IMR-90 (cell line): ENCODE measurements around the gene ZNF574. TPM values are rescaled to one million over a fixed set of nuclear protein-coding genes. Genes with fewer than 3 reads are reported as not detected.

ENCODE experiments used
- ATAC-seq: fragments of 200-7000 bp; cut with Tn5 transposase; 2 replicates; pipeline ENCODE4 v1.9.1; 2020; ENCODE audit warnings: low read depth, mild to moderate bottlenecking, moderate library complexity
- BruUV-seq: library from RNA; stranded (reverse); fragments of 400-500 nt; replicated peaks from 2 replicates; lab custom pipeline; 2021; lab: Mats Ljungman, UMichigan
- CTCF ChIA-PET: fragments of 300-600 bp; formaldehyde crosslinking; extraction: SDS; loops from one replicate; lab custom pipeline; 2021; ENCODE audit warnings: antibody characterized with exemption; lab: Yijun Ruan, JAX
- POLR2A ChIA-PET: fragments of 300-600 bp; sonication (Branson Sonifier 250); formaldehyde crosslinking; loops from one replicate; lab custom pipeline; 2022; ENCODE audit warnings: antibody characterized with exemption; ENCODE audit not compliant: unreplicated experiment; lab: Charles Lee
- DNase-seq: peaks from one replicate; pipeline ENCODE4 v3.0.0; 2013
- H2AFZ ChIP-seq: replicated peaks from 2 replicates; pipeline ENCODE3; 2013; ENCODE audit warnings: low read length, mild to moderate bottlenecking; ENCODE audit not compliant: poor library complexity
- H2AK5ac ChIP-seq: 2 replicates; pipeline ENCODE4 v1.6.1; 2013; ENCODE audit warnings: low read depth, low read length, inconsistent platforms
- H2AK9ac ChIP-seq: replicated peaks from 2 replicates; pipeline ENCODE3; 2013; ENCODE audit warnings: mild to moderate bottlenecking, low read depth, low read length, moderate library complexity; ENCODE audit not compliant: poor library complexity
- H2BK120ac ChIP-seq: 2 replicates; pipeline ENCODE4 v1.6.1; 2013; ENCODE audit warnings: low read depth, low read length, inconsistent platforms
- H2BK15ac ChIP-seq: 3 replicates; pipeline ENCODE4 v1.6.1; 2013; ENCODE audit warnings: low read depth, low read length, inconsistent platforms
- H2BK20ac ChIP-seq: 2 replicates; pipeline ENCODE4 v1.6.1; 2013; ENCODE audit warnings: low read depth, mild to moderate bottlenecking, inconsistent platforms, low read length, moderate library complexity
- H2BK5ac ChIP-seq: 2 replicates; pipeline ENCODE4 v1.6.1; 2013; ENCODE audit warnings: mild to moderate bottlenecking, low read depth, low read length, inconsistent platforms; ENCODE audit not compliant: poor library complexity, severe bottlenecking
- H3K14ac ChIP-seq: replicated peaks from 2 replicates; pipeline ENCODE4 v1.6.1; 2013; ENCODE audit warnings: low read depth, low read length, inconsistent platforms
- H3K18ac ChIP-seq: 2 replicates; pipeline ENCODE4 v1.6.1; 2013; ENCODE audit warnings: low read depth, low read length, control low read depth
- H3K23ac ChIP-seq: 2 replicates; pipeline ENCODE4 v1.6.1; 2013; ENCODE audit warnings: low read depth, low read length, inconsistent platforms
- H3K27ac ChIP-seq: 2 replicates; pipeline ENCODE4 v1.5.1; 2013; ENCODE audit warnings: mild to moderate bottlenecking, control low read depth, low read length; ENCODE audit not compliant: insufficient read depth
- H3K27me3 ChIP-seq: 2 replicates; pipeline ENCODE4 v1.6.1; 2013; ENCODE audit warnings: low read length; ENCODE audit not compliant: control insufficient read depth, insufficient read depth
- H3K36me3 ChIP-seq: 2 replicates; pipeline ENCODE4 v1.6.1; 2013; ENCODE audit warnings: low read length, mixed read lengths; ENCODE audit not compliant: control insufficient read depth, insufficient read depth
- H3K4ac ChIP-seq: 2 replicates; pipeline ENCODE4 v1.6.1; 2013; ENCODE audit warnings: low read depth, low read length, inconsistent platforms
- H3K4me1 ChIP-seq: 2 replicates; pipeline ENCODE4 v1.6.1; 2013; ENCODE audit warnings: low read length, mixed read lengths; ENCODE audit not compliant: control insufficient read depth, insufficient read depth
- H3K4me2 ChIP-seq: 2 replicates; pipeline ENCODE4 v1.6.1; 2013; ENCODE audit warnings: low read depth, mild to moderate bottlenecking, control low read depth, low read length, moderate library complexity
- H3K4me3 ChIP-seq: 2 replicates; pipeline ENCODE4 v1.5.1; 2013; ENCODE audit warnings: low read depth, mild to moderate bottlenecking, control low read depth, low read length, moderate library complexity; ENCODE audit not compliant: insufficient read depth
- H3K56ac ChIP-seq: 2 replicates; pipeline ENCODE4 v1.6.1; 2013; ENCODE audit warnings: low read length, inconsistent platforms; ENCODE audit not compliant: insufficient read depth; ENCODE audit errors: extremely low read depth
- H3K79me1 ChIP-seq, 2 experiments: 2 replicates each; pipeline ENCODE4 v1.6.1; 2013; ENCODE audit warnings: low read length in 2 of 2, inconsistent platforms in 1 of 2, low read depth in 1 of 2
- H3K9ac ChIP-seq: 2 replicates; pipeline ENCODE4 v1.6.1; 2013; ENCODE audit warnings: low read depth, low read length, control low read depth
- H3K9me1 ChIP-seq: 2 replicates; pipeline ENCODE4 v1.6.1; 2013; ENCODE audit warnings: low read length, inconsistent platforms; ENCODE audit not compliant: insufficient read depth
- H3K9me3 ChIP-seq: 2 replicates; pipeline ENCODE4 v1.6.1; 2013; ENCODE audit warnings: low read length; ENCODE audit not compliant: control insufficient read depth, insufficient read depth
- H4K20me1 ChIP-seq: 2 replicates; pipeline ENCODE4 v1.6.1; 2013; ENCODE audit warnings: low read length, inconsistent platforms; ENCODE audit not compliant: insufficient read depth
- H4K5ac ChIP-seq: 2 replicates; pipeline ENCODE4 v1.6.1; 2013; ENCODE audit warnings: mild to moderate bottlenecking, low read depth, low read length, control low read depth
- H4K8ac ChIP-seq, 2 experiments: 2 replicates each; pipeline ENCODE4 v1.6.1; 2013; ENCODE audit warnings: low read depth in 2 of 2, low read length in 2 of 2, control low read depth in 1 of 2, inconsistent platforms in 1 of 2
- H4K91ac ChIP-seq: 2 replicates; pipeline ENCODE4 v1.6.1; 2013; ENCODE audit warnings: low read depth, low read length, inconsistent platforms; ENCODE audit not compliant: insufficient read depth
- BHLHE40 ChIP-seq: fragments of 150-350 bp; IDR thresholded peaks from 2 replicates; pipeline ENCODE4 v1.6.1; 2016; ENCODE audit warnings: mild to moderate bottlenecking, low read depth, low read length
- CEBPB ChIP-seq: IDR thresholded peaks from 2 replicates; pipeline ENCODE4 v1.6.1; 2012; ENCODE audit warnings: low read depth, low read length, improper control_type of control experiment
- CHD1 ChIP-seq: IDR thresholded peaks from 2 replicates; pipeline ENCODE4 v1.6.1; 2012; ENCODE audit warnings: low read depth, low read length, improper control_type of control experiment
- ELK1 ChIP-seq: fragments of 150-350 bp; IDR thresholded peaks from 2 replicates; pipeline ENCODE4 v1.6.1; 2016; ENCODE audit warnings: low read depth, mild to moderate bottlenecking, low read length, moderate library complexity, borderline replicate concordance
- FOS ChIP-seq: fragments of 150-350 bp; IDR thresholded peaks from 2 replicates; pipeline ENCODE4 v1.6.1; 2016; ENCODE audit warnings: low read depth, low read length
- MAFK ChIP-seq: IDR thresholded peaks from 2 replicates; pipeline ENCODE4 v1.6.1; 2012; ENCODE audit warnings: low read depth, low read length, improper control_type of control experiment
- MAZ ChIP-seq: IDR thresholded peaks from 2 replicates; pipeline ENCODE4 v1.6.1; 2012; ENCODE audit warnings: low read depth, mild to moderate bottlenecking, low read length, improper control_type of control experiment, moderate library complexity, borderline replicate concordance
- MXI1 ChIP-seq: IDR thresholded peaks from 2 replicates; pipeline ENCODE4 v1.6.1; 2012; ENCODE audit warnings: low read depth, mild to moderate bottlenecking, low read length, moderate library complexity, borderline replicate concordance
- NFE2L2 ChIP-seq: fragments of 150-350 bp; IDR thresholded peaks from 2 replicates; pipeline ENCODE4 v1.6.1; 2016; ENCODE audit warnings: low read depth, mild to moderate bottlenecking, low read length
- POLR2A ChIP-seq: IDR thresholded peaks from 2 replicates; pipeline ENCODE4 v1.6.1; 2012; ENCODE audit warnings: mild to moderate bottlenecking, low read depth, low read length
- RAD21 ChIP-seq: IDR thresholded peaks from 2 replicates; pipeline ENCODE4 v1.6.1; 2012; ENCODE audit warnings: low read length, improper control_type of control experiment
- RCOR1 ChIP-seq: IDR thresholded peaks from 2 replicates; pipeline ENCODE4 v1.6.1; 2012; ENCODE audit warnings: mild to moderate bottlenecking, low read length, improper control_type of control experiment; ENCODE audit not compliant: insufficient replicate concordance
- RFX5 ChIP-seq: IDR thresholded peaks from 2 replicates; pipeline ENCODE4 v1.8.0; 2012; ENCODE audit warnings: low read depth, mild to moderate bottlenecking, low read length, moderate library complexity
- SMC3 ChIP-seq: fragments of 150-350 bp; IDR thresholded peaks from 2 replicates; pipeline ENCODE4 v1.6.1; 2016; ENCODE audit warnings: low read depth, mild to moderate bottlenecking, antibody characterized with exemption, low read length, moderate library complexity
- WGBS, 2 experiments: methylation state at CpG; one replicate each; pipeline versions ENCODE4 v1.1.5 to v1.1.7; 2013; ENCODE audit warnings: missing lambda C conversion rate in 2 of 2; ENCODE audit not compliant: insufficient read length in 1 of 2; ENCODE audit errors: extremely low coverage in 2 of 2; 5-methylcytosine and 5-hydroxymethylcytosine counted together
- dilution Hi-C: fragments of 300-500 bp; cut with HindIII; formaldehyde crosslinking; loops from one replicate; pipeline ENCODE4 v1.14.3; 2018; ENCODE audit warnings: low sequenced_read_pairs; ENCODE audit not compliant: unreplicated experiment
- in situ Hi-C: fragments of 300-500 bp; cut with MboI; formaldehyde crosslinking; loops from 3 replicates; pipeline ENCODE4 v1.14.3; 2019; ENCODE audit warnings: low sequenced_read_pairs, inconsistent platforms, mixed read lengths
- intact Hi-C: fragments of 100-400 bp; cut with micrococcal nuclease; formaldehyde crosslinking; loops from 2 replicates; pipeline ENCODE4 v1.10.0; 2022
- polyA plus RNA-seq, 3 experiments: library from polyadenylated mRNA; depleted of rRNA; stranded (reverse); fragments of >200 nt; gene quantifications; 2 replicates each; pipeline ENCODE4 v1.2.3, GENCODE V29; 2012; ENCODE audit warnings: low replicate concordance in 1 of 3
- total RNA-seq: library from RNA; depleted of rRNA; stranded (reverse); fragments of >200 nt; gene quantifications from 2 replicates; pipeline ENCODE4 v1.2.3, GENCODE V29; 2012
- TF ChIP-seq, protein P1 (sequence below): fragments of 150-350 bp; IDR thresholded peaks from 2 replicates; pipeline ENCODE4 v1.6.1; 2017; ENCODE audit warnings: mild to moderate bottlenecking, antibody characterized with exemption, low read length, low read depth
- TF ChIP-seq, protein P2 (sequence below): conservative IDR thresholded peaks from 2 replicates; pipeline ENCODE4 v1.5.1; 2012; ENCODE audit warnings: mild to moderate bottlenecking, low read depth, low read length, improper control_type of control experiment

ZNF574 gene
- total and polyA plus RNA-seq, 2 of the 4 experiments (the other 2 are of a cell fraction): 8.1 to 14.1 TPM

DNA sequence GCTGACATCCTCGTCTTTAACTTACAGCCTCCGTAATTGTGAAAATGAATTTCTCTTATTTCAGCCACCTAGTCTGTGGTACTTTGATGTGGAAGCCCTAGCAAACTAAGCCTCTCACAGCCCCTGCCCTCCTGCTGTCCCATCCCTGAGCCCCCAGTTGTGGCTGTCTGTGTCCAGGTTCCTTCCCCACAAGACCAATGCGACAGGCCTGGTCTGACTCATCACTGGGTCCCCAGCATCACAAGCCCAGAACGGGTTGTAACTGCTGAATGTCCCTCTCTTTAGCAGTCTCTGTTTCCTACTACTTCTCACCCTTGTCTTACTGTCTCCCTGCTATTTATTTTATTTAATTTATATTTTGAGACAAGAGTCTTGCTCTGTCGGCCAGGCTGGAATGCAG, 50.6 kb downstream of the ZNF574 start:
- H3K27ac ChIP-seq: no peak overlapping the region
- H2BK15ac ChIP-seq: no peak overlapping the region
- peaks cover 16% of the 10 kb centered on the region for H3K4me1 ChIP-seq
- intact Hi-C loops (no loop called here), in situ Hi-C loops (no loop called here), dilution Hi-C loops (no loop called here)
- H3K27me3 ChIP-seq: no peaks in the 10 kb centered on the region
- H2AFZ ChIP-seq: no peak overlapping the region
- H2AK9ac ChIP-seq: no peak overlapping the region
- no peaks in the 10 kb centered on the region for H3K9me3 ChIP-seq
- H4K8ac ChIP-seq: no peak overlapping the region
- ATAC-seq (no peak), DNase-seq (no peak)
- H3K79me1 ChIP-seq: peaks cover 8 to 30% of the 10 kb centered on the region in 2 experiments; a peak in 3 of 4 replicates
- TF ChIP-seq MXI1 (no peak), MAZ (no peak), ELK1 (no peak), POLR2A (no peak), RFX5 (no peak), RAD21 (no peak), RCOR1 (no peak), FOS (no peak), MAFK (no peak), NFE2L2 (no peak), BHLHE40 (no peak), CEBPB (no peak), SMC3 (no peak), CHD1 (no peak)
- TF ChIP-seq, protein P1, sequence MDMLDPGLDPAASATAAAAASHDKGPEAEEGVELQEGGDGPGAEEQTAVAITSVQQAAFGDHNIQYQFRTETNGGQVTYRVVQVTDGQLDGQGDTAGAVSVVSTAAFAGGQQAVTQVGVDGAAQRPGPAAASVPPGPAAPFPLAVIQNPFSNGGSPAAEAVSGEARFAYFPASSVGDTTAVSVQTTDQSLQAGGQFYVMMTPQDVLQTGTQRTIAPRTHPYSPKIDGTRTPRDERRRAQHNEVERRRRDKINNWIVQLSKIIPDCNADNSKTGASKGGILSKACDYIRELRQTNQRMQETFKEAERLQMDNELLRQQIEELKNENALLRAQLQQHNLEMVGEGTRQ: no peak
- TF ChIP-seq, protein P2, sequence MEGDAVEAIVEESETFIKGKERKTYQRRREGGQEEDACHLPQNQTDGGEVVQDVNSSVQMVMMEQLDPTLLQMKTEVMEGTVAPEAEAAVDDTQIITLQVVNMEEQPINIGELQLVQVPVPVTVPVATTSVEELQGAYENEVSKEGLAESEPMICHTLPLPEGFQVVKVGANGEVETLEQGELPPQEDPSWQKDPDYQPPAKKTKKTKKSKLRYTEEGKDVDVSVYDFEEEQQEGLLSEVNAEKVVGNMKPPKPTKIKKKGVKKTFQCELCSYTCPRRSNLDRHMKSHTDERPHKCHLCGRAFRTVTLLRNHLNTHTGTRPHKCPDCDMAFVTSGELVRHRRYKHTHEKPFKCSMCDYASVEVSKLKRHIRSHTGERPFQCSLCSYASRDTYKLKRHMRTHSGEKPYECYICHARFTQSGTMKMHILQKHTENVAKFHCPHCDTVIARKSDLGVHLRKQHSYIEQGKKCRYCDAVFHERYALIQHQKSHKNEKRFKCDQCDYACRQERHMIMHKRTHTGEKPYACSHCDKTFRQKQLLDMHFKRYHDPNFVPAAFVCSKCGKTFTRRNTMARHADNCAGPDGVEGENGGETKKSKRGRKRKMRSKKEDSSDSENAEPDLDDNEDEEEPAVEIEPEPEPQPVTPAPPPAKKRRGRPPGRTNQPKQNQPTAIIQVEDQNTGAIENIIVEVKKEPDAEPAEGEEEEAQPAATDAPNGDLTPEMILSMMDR: no peak
- peaks cover 22% of the 10 kb centered on the region for H3K9me1 ChIP-seq
- no peak overlapping the region for H3K9ac ChIP-seq
- no peak overlapping the region for H3K56ac ChIP-seq
- no peak overlapping the region for H2BK20ac ChIP-seq
- no peak overlapping the region for H3K23ac ChIP-seq
- H4K20me1 ChIP-seq: no peaks in the 10 kb centered on the region
- no peak overlapping the region for H2BK5ac ChIP-seq
- H2BK120ac ChIP-seq: no peak overlapping the region
- WGBS, 2 experiments: no CpG with 5 or more reads among the region's 5 CpGs
- no peak overlapping the region for H4K91ac ChIP-seq
- H3K4me3 ChIP-seq: no peak overlapping the region
- ChIA-PET POLR2A (no interaction called here), CTCF (interaction anchor here (0.6 kb wide), 1 partner anchor 13 kb away, joined by 3 read pairs; no protein-coding TSS in a partner anchor)
- BruUV-seq: no TSS peak
- no peak overlapping the region for H3K18ac ChIP-seq
- no peak overlapping the region for H3K14ac ChIP-seq
- no peak overlapping the region for H3K4ac ChIP-seq
- no peak overlapping the region for H3K4me2 ChIP-seq
- no peaks in the 10 kb centered on the region for H3K36me3 ChIP-seq
- H4K5ac ChIP-seq: no peak overlapping the region
- H2AK5ac ChIP-seq: no peak overlapping the region
